ENCODE results near the gene METAP2.
"Not testable (repeated sequence)": the region's sequence is repeated elsewhere in the genome, so short reads cannot be mapped to it uniquely, and the experiment has no call there.

The METAP2 gene

GRCh38 chr12:95449656-95450055 lies 24.3 kb upstream of the METAP2 start:
- not testable (repeated sequence) for H3K4me3 ChIP-seq (ENCODE audit: low read length); H3K9ac ChIP-seq (ENCODE audit: low read length); H3K27ac ChIP-seq (ENCODE audit: low read depth, low read length); H3K4me1 ChIP-seq (ENCODE audit: control insufficient read depth, insufficient read depth, low read length); H3K27me3 ChIP-seq (ENCODE audit: control insufficient read depth, insufficient read depth, low read length); H3K36me3 ChIP-seq (ENCODE audit: control insufficient read depth, insufficient read depth, low read length)

GRCh38 chr12:95452501-95452900 lies 21.5 kb upstream of the METAP2 start:
- H3K27ac ChIP-seq (ENCODE audit: low read depth, low read length); H3K4me1 ChIP-seq (ENCODE audit: control insufficient read depth, insufficient read depth, low read length); H3K36me3 ChIP-seq (ENCODE audit: control insufficient read depth, insufficient read depth, low read length); H3K27me3 ChIP-seq (ENCODE audit: control insufficient read depth, insufficient read depth, low read length); H3K9ac ChIP-seq (ENCODE audit: low read length); H3K4me3 ChIP-seq (ENCODE audit: low read length): not testable (repeated sequence)

- H3K9ac ChIP-seq (ENCODE audit: low read length); H3K4me3 ChIP-seq (ENCODE audit: low read length); H3K27me3 ChIP-seq (ENCODE audit: control insufficient read depth, insufficient read depth, low read length); H3K27ac ChIP-seq (ENCODE audit: low read depth, low read length); H3K4me1 ChIP-seq (ENCODE audit: control insufficient read depth, insufficient read depth, low read length); H3K36me3 ChIP-seq (ENCODE audit: control insufficient read depth, insufficient read depth, low read length): not testable (repeated sequence)
Measured at GRCh38 chr12:95453881-95454280, 20.1 kb upstream of the METAP2 start.

GRCh38 chr12:95454780-95455215 lies 19.2 kb upstream of the METAP2 start:
- not testable (repeated sequence) for H3K36me3 ChIP-seq (ENCODE audit: control insufficient read depth, insufficient read depth, low read length); H3K4me1 ChIP-seq (ENCODE audit: control insufficient read depth, insufficient read depth, low read length); H3K4me3 ChIP-seq (ENCODE audit: low read length); H3K27me3 ChIP-seq (ENCODE audit: control insufficient read depth, insufficient read depth, low read length); H3K9ac ChIP-seq (ENCODE audit: low read length); H3K27ac ChIP-seq (ENCODE audit: low read depth, low read length)

GRCh38 chr12:95457605-95458004 lies 16.3 kb upstream of the METAP2 start:
- H3K27me3 ChIP-seq (ENCODE audit: control insufficient read depth, insufficient read depth, low read length); H3K9ac ChIP-seq (ENCODE audit: low read length); H3K4me3 ChIP-seq (ENCODE audit: low read length); H3K4me1 ChIP-seq (ENCODE audit: control insufficient read depth, insufficient read depth, low read length); H3K36me3 ChIP-seq (ENCODE audit: control insufficient read depth, insufficient read depth, low read length); H3K27ac ChIP-seq (ENCODE audit: low read depth, low read length): not testable (repeated sequence)

- no peaks in the 10 kb centered on the region for H3K36me3 ChIP-seq (ENCODE audit: control insufficient read depth, insufficient read depth, low read length)
- no peaks in the 10 kb centered on the region for H3K27me3 ChIP-seq (ENCODE audit: control insufficient read depth, insufficient read depth, low read length)
- no peak overlapping the region for H3K27ac ChIP-seq (ENCODE audit: low read depth, low read length)
- no peak overlapping the region for H3K4me3 ChIP-seq (ENCODE audit: low read length)
- H3K4me1 ChIP-seq (ENCODE audit: control insufficient read depth, insufficient read depth, low read length), result no peaks in the 10 kb centered on the region
- no peak overlapping the region for H3K9ac ChIP-seq (ENCODE audit: low read length)
Measured at GRCh38 chr12:95458761-95459160, 15.2 kb upstream of the METAP2 start.

- H3K27ac ChIP-seq (ENCODE audit: low read depth, low read length), result no peak overlapping the region
- H3K27me3 ChIP-seq (ENCODE audit: control insufficient read depth, insufficient read depth, low read length), result no peaks in the 10 kb centered on the region
- H3K9ac ChIP-seq (ENCODE audit: low read length), result no peak overlapping the region
- H3K4me1 ChIP-seq (ENCODE audit: control insufficient read depth, insufficient read depth, low read length), result no peaks in the 10 kb centered on the region
- no peak overlapping the region for H3K4me3 ChIP-seq (ENCODE audit: low read length)
- no peaks in the 10 kb centered on the region for H3K36me3 ChIP-seq (ENCODE audit: control insufficient read depth, insufficient read depth, low read length)
Measured at GRCh38 chr12:95459310-95459709, 14.6 kb upstream of the METAP2 start.

- no peak overlapping the region for H3K9ac ChIP-seq (ENCODE audit: low read length)
- H3K4me3 ChIP-seq (ENCODE audit: low read length), result no peak overlapping the region
- no peaks in the 10 kb centered on the region for H3K27me3 ChIP-seq (ENCODE audit: control insufficient read depth, insufficient read depth, low read length)
- H3K36me3 ChIP-seq (ENCODE audit: control insufficient read depth, insufficient read depth, low read length), result no peaks in the 10 kb centered on the region
- no peak overlapping the region for H3K27ac ChIP-seq (ENCODE audit: low read depth, low read length)
- H3K4me1 ChIP-seq (ENCODE audit: control insufficient read depth, insufficient read depth, low read length), result no peaks in the 10 kb centered on the region
Measured at GRCh38 chr12:95460105-95460504, 13.8 kb upstream of the METAP2 start.

GRCh38 chr12:95460896-95461295 lies 13.1 kb upstream of the METAP2 start:
- no peak overlapping the region for H3K4me3 ChIP-seq (ENCODE audit: low read length)
- H3K36me3 ChIP-seq (ENCODE audit: control insufficient read depth, insufficient read depth, low read length), result no peaks in the 10 kb centered on the region
- H3K9ac ChIP-seq (ENCODE audit: low read length), result no peak overlapping the region
- H3K27me3 ChIP-seq (ENCODE audit: control insufficient read depth, insufficient read depth, low read length), result no peaks in the 10 kb centered on the region
- H3K27ac ChIP-seq (ENCODE audit: low read depth, low read length), result no peak overlapping the region
- H3K4me1 ChIP-seq (ENCODE audit: control insufficient read depth, insufficient read depth, low read length), result no peaks in the 10 kb centered on the region

GRCh38 chr12:95462081-95462480 lies 11.9 kb upstream of the METAP2 start:
- H3K27me3 ChIP-seq (ENCODE audit: control insufficient read depth, insufficient read depth, low read length), result no peaks in the 10 kb centered on the region
- no peak overlapping the region for H3K27ac ChIP-seq (ENCODE audit: low read depth, low read length)
- H3K36me3 ChIP-seq (ENCODE audit: control insufficient read depth, insufficient read depth, low read length), result no peaks in the 10 kb centered on the region
- no peak overlapping the region for H3K4me3 ChIP-seq (ENCODE audit: low read length)
- H3K4me1 ChIP-seq (ENCODE audit: control insufficient read depth, insufficient read depth, low read length), result no peaks in the 10 kb centered on the region
- H3K9ac ChIP-seq (ENCODE audit: low read length), result no peak overlapping the region

- H3K4me1 ChIP-seq (ENCODE audit: control insufficient read depth, insufficient read depth, low read length), result no peaks in the 10 kb centered on the region
- no peak overlapping the region for H3K27ac ChIP-seq (ENCODE audit: low read depth, low read length)
- no peaks in the 10 kb centered on the region for H3K27me3 ChIP-seq (ENCODE audit: control insufficient read depth, insufficient read depth, low read length)
- no peak overlapping the region for H3K9ac ChIP-seq (ENCODE audit: low read length)
- H3K4me3 ChIP-seq (ENCODE audit: low read length), result no peak overlapping the region
- no peaks in the 10 kb centered on the region for H3K36me3 ChIP-seq (ENCODE audit: control insufficient read depth, insufficient read depth, low read length)
Measured at GRCh38 chr12:95462551-95462950, 11.4 kb upstream of the METAP2 start.

- H3K4me3 ChIP-seq (ENCODE audit: low read length), result no peak overlapping the region
- H3K4me1 ChIP-seq (ENCODE audit: control insufficient read depth, insufficient read depth, low read length), result no peaks in the 10 kb centered on the region
- H3K27ac ChIP-seq (ENCODE audit: low read depth, low read length), result no peak overlapping the region
- no peak overlapping the region for H3K9ac ChIP-seq (ENCODE audit: low read length)
- H3K27me3 ChIP-seq (ENCODE audit: control insufficient read depth, insufficient read depth, low read length), result no peaks in the 10 kb centered on the region
- no peaks in the 10 kb centered on the region for H3K36me3 ChIP-seq (ENCODE audit: control insufficient read depth, insufficient read depth, low read length)
Measured at GRCh38 chr12:95463050-95463449, 10.9 kb upstream of the METAP2 start.

GRCh38 chr12:95463776-95464175 lies 10.2 kb upstream of the METAP2 start:
- H3K36me3 ChIP-seq (ENCODE audit: control insufficient read depth, insufficient read depth, low read length); H3K27ac ChIP-seq (ENCODE audit: low read depth, low read length); H3K4me3 ChIP-seq (ENCODE audit: low read length); H3K9ac ChIP-seq (ENCODE audit: low read length); H3K4me1 ChIP-seq (ENCODE audit: control insufficient read depth, insufficient read depth, low read length); H3K27me3 ChIP-seq (ENCODE audit: control insufficient read depth, insufficient read depth, low read length): not testable (repeated sequence)

- no peak overlapping the region for H3K27ac ChIP-seq (ENCODE audit: low read depth, low read length)
- no peak overlapping the region for H3K9ac ChIP-seq (ENCODE audit: low read length)
- H3K36me3 ChIP-seq (ENCODE audit: control insufficient read depth, insufficient read depth, low read length), result no peaks in the 10 kb centered on the region
- no peak overlapping the region for H3K4me3 ChIP-seq (ENCODE audit: low read length)
- no peaks in the 10 kb centered on the region for H3K4me1 ChIP-seq (ENCODE audit: control insufficient read depth, insufficient read depth, low read length)
- no peaks in the 10 kb centered on the region for H3K27me3 ChIP-seq (ENCODE audit: control insufficient read depth, insufficient read depth, low read length)
Measured at GRCh38 chr12:95465275-95465674, 8.7 kb upstream of the METAP2 start.
